Activated CD8-positive, alpha-beta memory T cell treated with anti-CD3 and anti-CD28 coated beads, Interleukin-2, amount 50 U/mL, for 48 hours (primary cell): ENCODE results near the gene XPR1.
A peak's percentile ranks its signal among the peaks of the same experiment; 100 is the strongest.

Experiments
- DNase-seq: peaks from one replicate; pipeline ENCODE4 v3.0.0-alpha.2; 2020

The XPR1 gene

DNA sequence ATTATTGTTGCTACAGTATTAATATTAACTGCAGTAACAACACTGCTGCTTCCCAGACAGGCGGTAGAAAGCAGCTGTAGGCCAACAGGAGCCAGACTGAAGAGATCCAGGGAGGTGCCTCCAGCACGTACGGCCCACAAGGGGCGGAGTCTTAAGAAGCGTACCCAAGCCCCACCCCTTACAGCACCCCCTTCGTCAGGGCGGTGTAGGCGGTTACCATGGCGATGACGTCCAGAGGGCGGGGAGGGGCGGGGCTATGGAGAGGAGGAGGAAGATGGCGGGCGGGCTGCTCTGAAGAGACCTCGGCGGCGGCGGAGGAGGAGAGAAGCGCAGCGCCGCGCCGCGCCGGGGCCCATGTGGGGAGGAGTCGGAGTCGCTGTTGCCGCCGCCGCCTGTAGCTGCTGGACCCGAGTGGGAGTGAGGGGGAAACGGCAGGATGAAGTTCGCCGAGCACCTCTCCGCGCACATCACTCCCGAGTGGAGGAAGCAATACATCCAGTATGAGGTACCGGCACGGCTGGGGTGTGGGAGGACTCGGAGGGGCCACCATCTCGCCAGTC lies at the start of gene XPR1:
XPR1 (plus strand) TSS at position 257 of the 560 bp plus-strand sequence; CDS start at position 437, 180 bp downstream.
- DNase-seq, result peak; percentile 97

DNA sequence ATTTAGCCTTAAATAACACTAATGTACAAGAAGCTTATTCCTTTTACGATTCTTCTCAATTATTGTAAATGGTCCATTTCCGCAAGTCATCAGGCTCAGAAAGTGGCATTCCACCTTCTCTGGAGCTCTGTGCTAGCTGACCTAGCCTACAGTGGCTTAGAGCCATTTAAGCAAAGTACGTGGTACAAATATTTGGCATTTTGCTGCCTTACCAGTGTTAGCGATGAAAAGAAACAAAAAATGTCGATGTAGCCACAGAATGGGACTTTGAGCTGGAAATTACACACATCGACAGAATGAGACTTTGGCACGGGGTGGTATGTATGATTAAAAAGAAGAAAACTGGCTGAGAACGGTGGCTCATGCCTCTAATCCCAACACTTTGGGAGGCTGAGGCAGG lies 47.0 kb upstream of the XPR1 start:
- no peak for DNase-seq

DNA sequence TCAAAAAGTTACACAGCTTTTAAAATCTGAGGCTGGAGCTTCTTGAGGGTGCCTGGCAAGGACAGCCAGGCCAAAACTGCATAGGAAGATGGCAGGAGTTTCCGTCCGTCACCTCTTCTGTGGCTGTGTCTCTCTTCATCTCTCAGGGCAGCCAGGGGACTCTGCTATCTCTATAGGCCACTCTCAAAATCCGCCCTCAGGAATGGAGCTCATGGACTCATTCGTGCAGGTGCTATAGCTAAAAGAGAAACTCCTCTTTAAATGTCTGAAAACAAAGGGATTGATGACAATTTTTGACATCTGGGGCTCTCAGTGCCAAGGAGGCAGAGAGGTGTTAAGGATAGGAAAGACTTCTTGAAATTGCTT lies 45.8 kb upstream of the XPR1 start:
- no peak for DNase-seq

- DNase-seq, result no peak
Measured at GRCh38 chr1:180586671-180587155, 45.1 kb upstream of the XPR1 start.

- DNase-seq, result no peak
Measured at GRCh38 chr1:180588121-180588520, 43.7 kb upstream of the XPR1 start.

DNA sequence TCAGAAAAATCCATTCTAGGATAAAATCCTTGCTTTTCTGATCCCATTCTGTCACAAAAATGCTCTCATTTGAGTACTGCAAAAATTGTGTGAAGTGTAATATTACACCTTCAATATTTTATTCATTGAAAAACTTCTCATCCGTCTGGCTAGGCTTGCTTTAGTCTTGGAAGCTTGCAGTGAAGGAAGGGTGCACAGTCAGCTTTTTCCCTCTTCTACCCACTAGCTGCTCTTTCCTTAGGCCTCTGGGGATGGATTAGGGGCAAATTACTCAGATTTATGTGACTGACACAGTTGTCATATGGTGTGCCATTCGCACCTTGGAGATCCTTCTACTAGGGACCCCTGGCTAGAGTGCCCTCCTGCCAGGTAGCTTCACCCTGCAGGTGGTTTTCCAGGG lies 40.9 kb upstream of the XPR1 start:
- no peak for DNase-seq

DNA sequence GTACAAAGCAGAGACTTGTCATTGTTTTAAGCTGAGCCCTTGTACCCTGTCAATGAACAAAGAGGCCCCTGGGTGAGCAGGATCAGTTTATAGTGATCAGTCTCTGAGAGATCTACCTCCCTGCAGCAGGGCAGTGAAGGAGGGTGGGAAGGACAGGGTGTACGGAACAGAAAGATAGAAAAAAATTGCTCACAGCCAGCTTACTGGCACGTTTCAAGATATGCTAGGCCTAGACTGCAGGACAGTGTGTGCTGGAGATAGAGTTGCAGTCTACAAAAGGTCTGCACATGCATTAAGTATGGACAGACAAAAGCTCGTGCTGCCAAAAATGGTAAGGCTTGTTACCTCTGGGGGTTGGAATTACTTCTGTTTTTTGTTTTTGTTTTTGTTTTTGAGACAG lies 38.4 kb upstream of the XPR1 start:
- no peak for DNase-seq

DNA sequence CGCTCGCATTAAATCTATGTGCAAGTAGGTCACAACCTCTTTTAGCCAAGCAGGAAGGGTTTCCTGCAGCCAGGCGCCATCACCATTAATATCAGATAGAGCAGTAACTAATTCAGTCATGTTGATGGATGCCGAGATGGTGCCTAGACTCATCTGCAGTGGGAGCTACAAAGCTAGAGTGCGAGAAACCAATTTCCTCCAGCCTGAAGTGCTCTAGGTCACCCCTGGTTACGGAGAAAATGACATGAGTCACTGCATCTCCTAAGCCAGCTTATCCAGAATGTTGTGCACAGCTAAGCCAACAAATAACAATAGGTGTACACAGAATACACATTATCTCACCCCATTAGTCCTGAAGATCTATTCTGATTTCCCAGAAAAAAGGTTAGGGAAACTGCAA lies 37.1 kb upstream of the XPR1 start:
- no peak for DNase-seq

DNA sequence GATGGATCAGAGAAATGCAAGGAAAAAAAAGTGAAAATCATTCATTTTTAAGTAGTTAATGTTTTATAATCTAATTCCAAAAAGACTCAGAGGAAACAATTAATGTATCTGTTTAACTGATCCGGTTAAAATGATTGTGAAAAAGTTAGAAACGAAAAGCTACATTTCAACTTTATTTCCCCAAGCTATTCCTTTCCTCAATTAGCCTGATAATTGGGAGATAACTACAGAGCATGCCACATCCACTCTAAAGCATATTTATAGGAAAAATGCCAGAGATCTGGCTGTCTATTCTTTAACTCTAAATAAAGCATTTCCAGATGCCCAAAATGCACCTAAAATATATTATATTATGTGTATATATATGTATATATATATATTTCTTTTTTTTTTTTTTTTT lies 35.9 kb upstream of the XPR1 start:
- DNase-seq, result no peak

- no peak for DNase-seq
Measured at GRCh38 chr1:180597520-180597919, 34.3 kb upstream of the XPR1 start.

GRCh38 chr1:180598333-180598974 lies 33.4 kb upstream of the XPR1 start:
- DNase-seq, result no peak

DNA sequence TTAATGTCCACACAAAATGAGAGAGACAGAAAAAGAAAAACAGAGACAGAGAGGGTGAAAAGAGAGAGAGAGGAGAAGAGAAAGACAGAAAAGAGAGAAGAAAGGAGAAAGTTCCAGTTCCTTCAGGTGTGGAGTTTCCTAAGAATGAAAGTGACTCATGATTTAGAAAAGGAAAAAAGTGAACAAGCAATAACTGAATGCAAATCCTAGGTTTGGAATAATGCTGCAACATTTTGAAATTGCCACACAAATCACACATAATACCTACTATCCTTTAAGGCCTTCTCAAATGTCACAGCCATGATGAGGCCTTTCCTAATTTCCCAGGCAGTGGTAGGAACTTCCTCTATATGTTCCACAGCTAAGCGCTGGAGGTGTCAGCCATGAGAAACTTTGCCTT lies 31.5 kb upstream of the XPR1 start:
- DNase-seq, result no peak

DNA sequence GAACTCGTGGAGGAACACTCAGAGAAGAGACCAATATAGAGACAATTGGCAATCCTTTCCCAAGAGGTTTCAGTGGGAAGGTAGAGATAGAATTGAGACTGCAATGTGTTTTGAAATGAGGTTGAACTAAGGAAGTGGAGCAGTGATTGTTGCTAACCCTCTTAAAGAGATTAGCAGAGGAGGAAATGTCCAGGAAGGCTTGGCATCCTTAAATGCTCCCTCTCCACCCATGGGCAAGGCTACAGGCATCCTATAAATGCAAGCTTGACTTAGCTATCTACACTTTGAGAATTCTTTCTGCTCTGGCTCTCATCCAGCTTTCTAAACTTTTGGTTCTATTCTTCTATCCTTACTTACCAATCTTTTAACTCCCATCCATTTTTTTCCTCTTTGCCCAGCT lies 30.3 kb upstream of the XPR1 start:
- no peak for DNase-seq

DNA sequence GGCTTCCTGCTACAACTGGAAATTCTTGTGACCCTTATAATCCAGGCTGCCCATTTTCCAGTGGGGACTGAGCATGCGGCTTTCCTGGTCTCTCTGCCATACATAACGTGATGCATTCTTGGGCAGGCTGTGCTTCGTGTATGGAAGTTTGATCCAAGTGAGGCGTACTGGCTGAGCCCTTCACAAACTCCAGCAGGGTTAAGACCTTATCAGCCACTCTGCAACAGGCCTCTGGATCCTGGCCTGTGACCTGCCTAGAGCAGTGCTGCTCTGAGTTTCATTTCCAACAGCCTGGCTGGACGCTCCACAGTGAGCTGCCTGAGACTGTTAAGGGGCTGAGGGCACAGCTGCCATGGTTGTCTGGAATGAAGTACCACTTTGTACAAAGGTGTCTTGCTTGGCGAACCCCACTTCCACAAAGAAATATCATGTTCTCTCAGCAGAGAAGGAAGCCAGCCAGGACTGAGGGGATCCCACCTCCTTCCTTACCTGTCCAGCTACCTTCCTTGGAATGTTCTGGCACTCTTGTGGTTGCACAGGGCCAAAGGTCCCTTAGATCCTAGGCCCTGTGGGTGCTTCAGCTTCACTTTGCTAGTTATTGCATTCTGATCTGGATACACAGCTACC lies 28.5 kb upstream of the XPR1 start:
- DNase-seq, result no peak

DNA sequence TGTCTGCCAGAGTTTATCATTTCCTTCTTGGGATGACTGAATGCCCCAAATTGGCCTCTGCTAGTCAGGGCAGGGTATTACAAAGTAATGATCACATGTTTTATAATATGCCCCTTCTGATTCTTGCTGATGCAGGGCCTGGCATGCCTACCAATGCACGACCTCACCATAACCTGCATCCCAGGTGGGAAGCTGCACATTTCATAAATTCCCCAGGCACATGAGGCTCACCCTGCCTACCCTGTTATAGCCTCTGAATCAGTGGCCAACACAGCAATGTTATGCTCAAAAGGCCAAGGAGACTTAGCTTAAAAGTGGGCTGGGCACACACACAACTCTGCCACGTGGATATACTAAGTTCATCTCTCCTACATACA lies 28.0 kb upstream of the XPR1 start:
- no peak for DNase-seq

DNA sequence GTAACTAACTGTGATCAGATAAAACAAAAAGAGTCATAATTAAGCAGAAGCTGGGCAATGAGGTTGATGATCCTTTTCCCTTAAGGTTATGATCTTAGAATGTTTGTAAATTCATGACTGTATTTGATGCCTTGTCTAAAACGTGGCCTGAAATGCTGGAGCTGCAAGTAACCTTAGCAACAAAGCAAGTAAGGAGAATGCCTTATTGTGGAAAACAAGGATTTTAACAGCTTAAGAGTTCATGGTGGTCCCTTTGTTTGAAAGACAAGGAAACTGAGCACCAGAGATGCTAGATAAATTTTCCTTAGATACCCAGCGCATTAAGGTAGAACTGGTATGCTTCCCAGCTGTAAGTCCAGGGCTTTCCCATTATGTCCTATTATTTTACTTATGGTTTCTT lies 25.7 kb upstream of the XPR1 start:
- DNase-seq, result no peak

- no peak for DNase-seq
Measured at GRCh38 chr1:180609643-180610555, 21.9 kb upstream of the XPR1 start.

GRCh38 chr1:180610556-180611015 lies 21.2 kb upstream of the XPR1 start:
- DNase-seq, result no peak

GRCh38 chr1:180611016-180611930 lies 20.5 kb upstream of the XPR1 start:
- no peak for DNase-seq

- no peak for DNase-seq
Measured at GRCh38 chr1:180612632-180613031, 19.2 kb upstream of the XPR1 start.

DNA sequence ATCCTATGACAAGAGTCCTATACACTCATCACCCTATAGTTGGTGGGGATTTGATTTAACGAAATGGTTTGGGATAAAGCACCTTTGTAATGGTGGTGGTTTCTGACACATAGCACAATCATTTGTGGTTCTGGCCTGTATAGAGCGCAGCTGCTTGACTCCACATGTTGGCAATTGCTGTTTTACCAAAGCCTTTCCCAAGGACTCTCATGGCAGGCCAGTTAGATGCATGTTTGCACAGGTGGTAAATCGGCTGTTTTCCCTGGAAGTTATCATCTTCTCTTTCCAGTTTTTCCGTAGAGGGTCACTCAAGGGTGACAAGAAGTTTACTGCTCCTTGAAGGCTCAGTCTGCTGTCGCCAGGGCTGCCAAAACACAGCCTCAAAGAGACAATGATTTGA lies 17.1 kb upstream of the XPR1 start:
- no peak for DNase-seq
